ENCODE data around the gene ADAM8.
A peak's percentile ranks its signal among the peaks of the same experiment; 100 is the strongest.
"Not testable (repeated sequence)": the region's sequence is repeated elsewhere in the genome, so short reads cannot be mapped to it uniquely, and the experiment has no call there.

Gene ADAM8

GRCh38 chr10:133248334-133248715 is 28.3 kb downstream of the ADAM8 start:
- no peak for DNase-seq

- DNase-seq: no peak
Measured at GRCh38 chr10:133247681-133248333, 28.9 kb downstream of the ADAM8 start.

- no peak for DNase-seq
Measured at GRCh38 chr10:133246236-133246626, 30.4 kb downstream of the ADAM8 start.

- DNase-seq: peak; percentile 24
Measured at GRCh38 chr10:133245439-133246235, 31.0 kb downstream of the ADAM8 start.

- DNase-seq: no peak
Measured at GRCh38 chr10:133243593-133243992, 33.1 kb downstream of the ADAM8 start.

- peak; percentile 5 for DNase-seq
Measured at GRCh38 chr10:133242611-133243356, 33.9 kb downstream of the ADAM8 start.

- no peak for DNase-seq
Measured at GRCh38 chr10:133241501-133242205, 35.0 kb downstream of the ADAM8 start.

GRCh38 chr10:133239990-133240389 is 36.7 kb downstream of the ADAM8 start:
- DNase-seq: no peak

GRCh38 chr10:133238466-133238804 is 38.2 kb downstream of the ADAM8 start:
- no peak for DNase-seq

- no peak for DNase-seq
Measured at GRCh38 chr10:133237588-133238465, 38.8 kb downstream of the ADAM8 start, which contains the start of gene VENTX. TSS of gene VENTX (plus strand) at chr10:133237855. CDS start at chr10:133237915, 60 bp downstream.

GRCh38 chr10:133237241-133237587 is 39.5 kb downstream of the ADAM8 start:
- DNase-seq: no peak

- DNase-seq: no peak
Measured at GRCh38 chr10:133236401-133237240, 40.0 kb downstream of the ADAM8 start.

- DNase-seq: no peak
Measured at GRCh38 chr10:133235932-133236331, 40.7 kb downstream of the ADAM8 start.

- DNase-seq: no peak
Measured at GRCh38 chr10:133235265-133235855, 41.3 kb downstream of the ADAM8 start.

- not testable (repeated sequence) for DNase-seq
Measured at GRCh38 chr10:133234796-133235195, 41.9 kb downstream of the ADAM8 start.

- no peak for DNase-seq
Measured at GRCh38 chr10:133231946-133232574, 44.6 kb downstream of the ADAM8 start.

- no peak for DNase-seq
Measured at GRCh38 chr10:133231244-133231945, 45.3 kb downstream of the ADAM8 start.

- DNase-seq: no peak
Measured at GRCh38 chr10:133230387-133231195, 46.1 kb downstream of the ADAM8 start.

GRCh38 chr10:133230044-133230361 is 46.7 kb downstream of the ADAM8 start, which contains the start of gene UTF1:
TSS of gene UTF1 (plus strand) at chr10:133230217. CDS start at chr10:133230289, 72 bp downstream.
- no peak for DNase-seq

Data from NCI-H226 (cell line).